AG04450 (cell line): ENCODE results near the gene VPS50. TPM values are rescaled to one million over a fixed set of nuclear protein-coding genes. Genes with fewer than 3 reads are reported as not detected.
"Not testable (repeated sequence)": the region's sequence is repeated elsewhere in the genome, so short reads cannot be mapped to it uniquely, and the experiment has no call there.

Experiments
- CTCF ChIA-PET: fragments of 300-600, 350-600 bp; formaldehyde crosslinking; extraction: SDS; loops from one replicate; lab custom pipeline; 2022; ENCODE audit warnings: antibody characterized with exemption, inconsistent platforms; lab: Charles Lee
- POLR2A ChIA-PET: fragments of 350-600 bp; formaldehyde crosslinking; extraction: SDS; loops from one replicate; lab custom pipeline; 2021; ENCODE audit warnings: antibody characterized with exemption, inconsistent platforms; lab: Yijun Ruan, JAX
- DNase-seq: peaks from one replicate; pipeline ENCODE4 v3.0.0-alpha.2; 2011; ENCODE audit warnings: low read depth, low spot score
- H3K27ac ChIP-seq: one replicate; pipeline ENCODE4 v1.5.1; 2012; ENCODE audit warnings: low read depth, low read length, control low read depth
- H3K27me3 ChIP-seq: one replicate; pipeline ENCODE4 v1.6.0; 2012; ENCODE audit warnings: low read length; ENCODE audit not compliant: control insufficient read depth, insufficient read depth
- H3K4me3 ChIP-seq: 2 replicates; pipeline ENCODE4 v1.5.1; 2011; ENCODE audit warnings: mild to moderate bottlenecking, low read depth, low read length, control low read depth
- H3K9me3 ChIP-seq: 2 replicates; pipeline ENCODE4 v1.5.1; 2012; ENCODE audit warnings: low read length; ENCODE audit not compliant: control insufficient read depth, insufficient read depth
- polyA plus RNA-seq: library from polyadenylated mRNA; depleted of rRNA; stranded (reverse); fragments of >200 nt; gene quantifications from 2 replicates; pipeline ENCODE4 v1.2.3, GENCODE V29; 2011
- TF ChIP-seq, protein P1 (sequence below): IDR thresholded peaks from 2 replicates; pipeline ENCODE4 v1.5.1; 2011; ENCODE audit warnings: low read depth, low read length, control low read depth, inconsistent platforms

Gene VPS50
- polyA plus RNA-seq, 1 experiment: 21.8 TPM

DNA sequence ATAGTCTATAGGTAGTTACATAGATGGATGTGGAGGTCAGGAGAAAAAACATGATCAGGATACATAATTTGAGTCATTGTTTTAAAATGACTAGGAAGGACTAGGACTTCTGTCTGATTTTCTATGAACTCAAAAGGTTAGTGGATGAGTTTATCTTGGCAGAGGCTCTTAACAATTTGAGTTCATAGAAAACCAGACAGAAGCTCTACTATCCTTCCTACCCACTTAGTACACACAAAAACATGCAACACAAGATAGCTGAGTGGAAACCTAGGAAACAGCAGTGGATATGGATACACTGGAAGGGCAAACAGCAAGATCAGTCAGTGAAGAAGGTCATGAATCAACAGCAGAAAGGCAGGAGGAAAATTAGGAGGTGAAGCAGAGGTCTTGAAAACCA lies 84.6 kb downstream of the VPS50 start:
- ChIA-PET CTCF (no interaction called here), POLR2A (no interaction called here)
- DNase-seq: no peak
- no peak overlapping the region for H3K4me3 ChIP-seq
- TF ChIP-seq, protein P1, sequence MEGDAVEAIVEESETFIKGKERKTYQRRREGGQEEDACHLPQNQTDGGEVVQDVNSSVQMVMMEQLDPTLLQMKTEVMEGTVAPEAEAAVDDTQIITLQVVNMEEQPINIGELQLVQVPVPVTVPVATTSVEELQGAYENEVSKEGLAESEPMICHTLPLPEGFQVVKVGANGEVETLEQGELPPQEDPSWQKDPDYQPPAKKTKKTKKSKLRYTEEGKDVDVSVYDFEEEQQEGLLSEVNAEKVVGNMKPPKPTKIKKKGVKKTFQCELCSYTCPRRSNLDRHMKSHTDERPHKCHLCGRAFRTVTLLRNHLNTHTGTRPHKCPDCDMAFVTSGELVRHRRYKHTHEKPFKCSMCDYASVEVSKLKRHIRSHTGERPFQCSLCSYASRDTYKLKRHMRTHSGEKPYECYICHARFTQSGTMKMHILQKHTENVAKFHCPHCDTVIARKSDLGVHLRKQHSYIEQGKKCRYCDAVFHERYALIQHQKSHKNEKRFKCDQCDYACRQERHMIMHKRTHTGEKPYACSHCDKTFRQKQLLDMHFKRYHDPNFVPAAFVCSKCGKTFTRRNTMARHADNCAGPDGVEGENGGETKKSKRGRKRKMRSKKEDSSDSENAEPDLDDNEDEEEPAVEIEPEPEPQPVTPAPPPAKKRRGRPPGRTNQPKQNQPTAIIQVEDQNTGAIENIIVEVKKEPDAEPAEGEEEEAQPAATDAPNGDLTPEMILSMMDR: no peak
- H3K27me3 ChIP-seq: no peaks in the 10 kb centered on the region
- H3K27ac ChIP-seq: no peak overlapping the region
- H3K9me3 ChIP-seq: no peaks in the 10 kb centered on the region

DNA sequence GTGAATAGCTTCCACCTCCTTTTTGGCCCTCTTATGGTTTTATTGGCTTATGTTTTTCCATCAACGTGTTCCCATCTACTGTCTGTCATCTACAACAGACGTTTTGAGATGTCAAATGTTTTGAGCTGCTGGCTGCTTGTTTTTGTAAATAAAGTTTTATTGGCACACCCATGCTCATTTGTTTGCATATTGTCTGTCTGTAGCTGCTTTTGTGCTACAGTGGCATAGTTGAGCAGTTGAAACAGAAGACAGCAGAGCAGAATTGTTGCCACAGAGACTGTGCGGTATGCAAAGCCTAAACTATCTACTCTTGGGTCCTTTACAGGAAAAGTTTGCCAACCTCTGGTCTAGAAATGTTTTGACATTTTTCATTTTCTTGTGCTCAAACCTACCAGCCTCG lies 88.7 kb downstream of the VPS50 start:
- H3K27me3 ChIP-seq: no peaks in the 10 kb centered on the region
- POLR2A ChIA-PET: no interaction called here
- H3K27ac ChIP-seq: no peak overlapping the region
- TF ChIP-seq, protein P1: no peak
- DNase-seq: no peak
- H3K4me3 ChIP-seq: no peak overlapping the region
- no peaks in the 10 kb centered on the region for H3K9me3 ChIP-seq
- CTCF ChIA-PET: no interaction called here

DNA sequence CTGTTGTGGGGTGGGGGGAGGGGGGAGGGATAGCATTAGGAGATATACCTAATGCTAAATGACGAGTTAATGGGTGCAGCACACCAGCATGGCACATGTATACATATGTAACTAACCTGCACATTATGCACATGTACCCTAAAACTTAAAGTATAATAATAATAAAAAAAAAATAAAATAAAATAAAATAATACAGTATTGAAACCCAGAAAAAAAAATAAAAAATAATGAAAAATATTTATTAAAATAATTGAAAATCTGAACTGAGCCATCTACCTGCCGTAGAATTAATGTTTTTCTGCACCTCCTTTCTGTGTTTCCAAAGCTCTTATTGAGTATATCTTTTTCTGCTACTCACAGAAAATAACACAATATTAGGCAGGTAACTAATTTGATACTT lies 94.1 kb downstream of the VPS50 start:
- POLR2A ChIA-PET, H3K27me3 ChIP-seq, H3K9me3 ChIP-seq, DNase-seq, H3K4me3 ChIP-seq, H3K27ac ChIP-seq, CTCF ChIA-PET: not testable (repeated sequence)

DNA sequence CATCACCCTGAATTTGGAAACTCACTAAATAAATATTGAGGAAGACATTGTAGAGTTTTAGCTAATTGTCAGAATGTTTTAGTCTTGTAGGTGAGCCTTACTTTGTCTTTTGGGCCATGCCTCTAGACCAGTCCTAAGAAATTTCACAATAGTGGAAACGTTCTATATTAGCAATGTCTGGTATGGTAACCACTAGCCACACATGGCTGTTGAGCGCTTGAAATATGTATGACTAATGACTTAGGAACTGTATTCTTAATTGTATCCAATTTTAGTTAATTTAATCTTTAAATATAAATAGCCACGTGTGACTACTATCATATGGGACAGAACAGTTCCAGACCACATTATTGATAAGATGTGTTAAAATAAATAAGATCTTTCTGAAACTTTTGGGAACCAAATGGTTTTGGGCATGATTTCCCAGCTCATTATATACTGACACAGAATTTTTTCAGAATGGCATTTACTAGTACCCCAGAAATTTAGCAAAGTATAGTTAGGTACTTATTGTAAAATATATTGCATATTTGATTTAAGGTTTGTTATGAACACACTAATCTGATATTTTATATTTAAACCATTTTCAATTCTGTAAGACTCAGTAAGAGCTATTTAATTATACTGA lies 95.0 kb downstream of the VPS50 start:
- CTCF ChIA-PET: no interaction called here
- Histone ChIP-seq H3K9me3 (no peaks in the 10 kb centered on the region), H3K27me3 (no peaks in the 10 kb centered on the region), H3K27ac (no peak overlapping the region), H3K4me3 (no peak overlapping the region)
- POLR2A ChIA-PET: interaction anchor here (0.6 kb wide), 1 partner anchor 1049 kb away, joined by 4 read pairs; no protein-coding TSS in a partner anchor
- peak; percentile 69 for DNase-seq
- TF ChIP-seq, protein P1: no peak

DNA sequence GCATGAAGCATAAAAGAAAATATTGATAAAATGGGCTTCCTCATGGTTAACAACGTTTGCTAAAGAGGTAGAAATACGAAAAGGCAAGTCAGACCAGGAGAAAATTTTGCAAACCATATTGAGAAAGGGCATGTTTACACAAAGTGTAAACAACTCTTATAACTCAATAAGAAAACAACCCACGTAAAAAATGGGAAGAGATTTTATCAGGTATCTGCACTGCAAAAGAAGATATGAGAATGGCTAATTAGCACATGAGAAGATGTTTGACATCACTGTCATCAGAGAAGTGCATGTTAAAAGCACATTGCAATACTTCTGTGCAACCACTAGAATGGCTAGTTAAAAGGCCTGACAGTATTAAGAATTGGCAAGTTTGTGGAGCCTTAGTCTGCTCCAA lies 99.5 kb downstream of the VPS50 start:
- ChIA-PET POLR2A (no interaction called here), CTCF (no interaction called here)
- Histone ChIP-seq H3K9me3 (no peaks in the 10 kb centered on the region), H3K27ac (no peak overlapping the region), H3K4me3 (no peak overlapping the region), H3K27me3 (no peaks in the 10 kb centered on the region)
- TF ChIP-seq, protein P1: no peak
- no peak for DNase-seq
